Psoas muscle (tissue), 8 donors: ENCODE results near the gene TSPAN9. TPM values are rescaled to one million over a fixed set of nuclear protein-coding genes. Genes with fewer than 3 reads are reported as not detected.

Experiments used
- ATAC-seq, 4 donors: fragments of 200-7000 bp; cut with Tn5 transposase; one replicate each; pipeline ENCODE4 v1.9.1; 2020; ENCODE audit warnings: moderate library complexity in 3 of 4, mild to moderate bottlenecking in 2 of 4
- DNase-seq, 2 donors: peaks; one replicate each; pipeline ENCODE4 v3.0.0-alpha.2; 2020
- H3K27ac ChIP-seq: fragments of 200-600 bp; one replicate; pipeline ENCODE4 v1.8.0; 2022
- H3K27me3 ChIP-seq, 3 donors: fragments of 200-600 bp in 1 of 3; one replicate each; pipeline versions ENCODE4 v1.6.1 to v1.8.0; 2013 to 2022; ENCODE audit warnings: low read length in 2 of 3, mild to moderate bottlenecking in 2 of 3, moderate library complexity in 1 of 3; ENCODE audit not compliant: insufficient read depth in 3 of 3
- H3K36me3 ChIP-seq, 2 donors: fragments of 200-600 bp in 1 of 2; one replicate each; pipeline versions ENCODE4 v1.6.1 to v1.8.0; 2013 to 2022; ENCODE audit warnings: low read depth in 1 of 2, mild to moderate bottlenecking in 1 of 2, moderate library complexity in 1 of 2; ENCODE audit not compliant: insufficient read depth in 1 of 2
- H3K4me1 ChIP-seq: fragments of 200-600 bp; one replicate; pipeline ENCODE4 v1.8.0; 2022
- H3K4me3 ChIP-seq: fragments of 200-600 bp; one replicate; pipeline ENCODE4 v1.8.0; 2022; ENCODE audit warnings: mild to moderate bottlenecking
- H3K9me3 ChIP-seq: fragments of 200-600 bp; one replicate; pipeline ENCODE4 v1.8.0; 2022
- WGBS, 3 donors: extraction: QIAGEN DNeasy Blood & Tissue Kit; methylation state at CpG; one replicate each; pipeline versions ENCODE4 v1.1.6 to v1.1.7; 2013; 5-methylcytosine and 5-hydroxymethylcytosine counted together
- intact Hi-C, 2 donors: fragments of 100-400 bp; cut with DNase I; formaldehyde crosslinking; loops; one replicate each; pipeline versions ENCODE4 v1.11.0 to v1.14.2; 2022
- polyA plus RNA-seq, 3 donors: library from polyadenylated mRNA; stranded (reverse); fragments of 200-250 nt; gene quantifications; one replicate each; pipeline ENCODE4 v1.2.3, GENCODE V29; 2013
- total RNA-seq, 4 donors: library from RNA; stranded (reverse); fragmentation: NEBNext Ultra II Directional in 2 of 4; extraction: Animal tissue kit (Norgen Biotek cat#: 25700) in 2 of 4; gene quantifications; one replicate each; pipeline versions ENCODE4 v1.2.1 to v1.2.4, GENCODE V29; 2021 to 2023
- TF ChIP-seq, protein P1 (sequence below): fragments of 200-600 bp; IDR thresholded peaks from one replicate; pipeline ENCODE4 v1.8.0; 2022; ENCODE audit warnings: antibody characterized with exemption
- donor health status: healthy with polysubstance abuse.
- donor health status: DM: no; HTN: no; CAD: no; lungs with moderate emphysema.
- donor health status: Bipolar disorder and iron deficiency.
- donor health status: healthy.
- donor health status: DM: yes; HTN: yes; CAD: no.
- donor health status: DM: no; HTN: no; CAD: no.
- donor health status: DM: no; HTN: no; CAD: no.
- donor health status: DM: yes; HTN: yes; CAD: no.

The TSPAN9 gene
- total and polyA plus RNA-seq, 7 donors: 6.4 to 28.0 (median 11.6) TPM

DNA sequence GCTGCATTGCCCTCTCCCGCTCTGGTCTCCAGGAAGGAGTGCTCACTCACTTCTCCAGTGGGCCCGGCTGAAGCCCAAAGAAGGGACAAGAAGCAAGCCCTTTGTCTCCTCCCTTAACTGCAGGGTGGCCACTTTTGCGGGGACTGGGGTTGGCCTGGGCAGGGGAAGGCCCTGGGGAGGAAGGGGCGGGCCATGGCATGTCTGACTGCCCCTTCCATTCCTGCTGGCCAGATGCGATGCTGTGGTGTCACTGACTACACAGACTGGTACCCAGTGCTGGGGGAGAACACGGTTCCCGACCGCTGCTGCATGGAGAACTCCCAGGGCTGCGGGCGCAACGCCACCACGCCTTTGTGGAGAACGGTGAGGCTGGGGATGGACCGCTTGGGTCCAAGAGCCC lies 203.8 kb downstream of the TSPAN9 start:
- Histone ChIP-seq H3K36me3 (peaks cover 0 to 32% of the 10 kb centered on the region in 2 donors), H3K4me3 (no peak overlapping the region), H3K27me3 (no peaks in the 10 kb centered on the region), H3K9me3 (no peaks in the 10 kb centered on the region), H3K27ac (no peak overlapping the region), H3K4me1 (no peaks in the 10 kb centered on the region)
- intact Hi-C loops: no loop called here
- TF ChIP-seq, protein P1, sequence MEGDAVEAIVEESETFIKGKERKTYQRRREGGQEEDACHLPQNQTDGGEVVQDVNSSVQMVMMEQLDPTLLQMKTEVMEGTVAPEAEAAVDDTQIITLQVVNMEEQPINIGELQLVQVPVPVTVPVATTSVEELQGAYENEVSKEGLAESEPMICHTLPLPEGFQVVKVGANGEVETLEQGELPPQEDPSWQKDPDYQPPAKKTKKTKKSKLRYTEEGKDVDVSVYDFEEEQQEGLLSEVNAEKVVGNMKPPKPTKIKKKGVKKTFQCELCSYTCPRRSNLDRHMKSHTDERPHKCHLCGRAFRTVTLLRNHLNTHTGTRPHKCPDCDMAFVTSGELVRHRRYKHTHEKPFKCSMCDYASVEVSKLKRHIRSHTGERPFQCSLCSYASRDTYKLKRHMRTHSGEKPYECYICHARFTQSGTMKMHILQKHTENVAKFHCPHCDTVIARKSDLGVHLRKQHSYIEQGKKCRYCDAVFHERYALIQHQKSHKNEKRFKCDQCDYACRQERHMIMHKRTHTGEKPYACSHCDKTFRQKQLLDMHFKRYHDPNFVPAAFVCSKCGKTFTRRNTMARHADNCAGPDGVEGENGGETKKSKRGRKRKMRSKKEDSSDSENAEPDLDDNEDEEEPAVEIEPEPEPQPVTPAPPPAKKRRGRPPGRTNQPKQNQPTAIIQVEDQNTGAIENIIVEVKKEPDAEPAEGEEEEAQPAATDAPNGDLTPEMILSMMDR: no peak
- ATAC-seq (no peak), DNase-seq (no peak)
- 93 to 96% (median 95%) methylated on average over 14 of the region's 14 CpGs for WGBS, 3 donors

DNA sequence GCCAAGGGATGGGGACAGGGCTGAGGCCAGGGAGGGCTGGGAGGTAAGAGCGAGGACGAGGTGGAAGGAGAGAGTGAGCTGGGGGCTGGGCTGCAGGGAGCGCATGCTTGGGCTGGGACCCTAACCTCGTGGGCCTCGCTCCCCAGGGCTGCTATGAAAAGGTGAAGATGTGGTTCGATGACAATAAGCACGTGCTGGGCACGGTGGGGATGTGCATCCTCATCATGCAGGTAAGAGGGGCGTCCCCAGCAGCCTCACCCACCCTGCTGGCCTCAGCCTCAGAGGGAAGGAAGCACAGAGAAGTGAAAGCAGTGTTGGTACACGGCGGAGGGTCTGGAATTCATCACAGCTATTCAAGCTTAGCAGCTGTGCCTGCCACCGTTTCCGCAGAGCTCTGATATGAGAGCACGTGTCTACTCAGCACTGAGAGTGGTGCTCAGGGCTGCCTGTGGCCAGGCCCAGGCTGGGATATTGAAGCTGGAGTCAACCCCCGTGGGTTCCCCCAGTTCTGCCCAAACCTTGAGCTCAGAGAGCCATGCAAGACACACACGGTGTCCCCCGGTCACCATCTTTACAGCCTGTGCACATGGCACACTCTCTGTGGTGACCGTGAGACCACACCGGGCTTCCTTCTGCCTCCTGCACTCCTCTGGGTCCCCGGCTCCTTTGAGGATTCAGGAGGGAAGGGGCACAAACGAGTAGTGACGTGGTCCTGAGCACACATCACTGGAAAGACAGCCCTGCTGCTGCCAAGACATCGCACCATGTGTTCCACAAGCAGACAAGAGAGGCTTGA lies 204.6 kb downstream of the TSPAN9 start:
- 83 to 90% (median 88%) methylated on average over 23 of the region's 23 CpGs for WGBS, 3 donors
- no peak for DNase-seq

DNA sequence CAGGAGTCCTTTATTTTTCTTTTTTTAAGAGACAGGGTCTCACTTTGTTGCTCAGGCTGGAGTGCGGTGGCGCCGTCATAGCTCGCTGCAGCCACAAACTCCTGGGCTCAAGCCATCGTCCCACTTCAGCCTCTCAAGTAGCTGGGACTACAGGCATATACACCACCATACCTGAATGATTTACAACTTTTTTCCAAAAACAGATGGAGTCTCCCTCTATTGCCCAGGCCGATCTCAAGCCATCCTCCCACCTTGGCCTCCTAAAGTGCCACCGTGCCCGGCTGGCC lies 205.1 kb downstream of the TSPAN9 start:
- Histone ChIP-seq H3K4me1 (no peaks in the 10 kb centered on the region), H3K27ac (no peak overlapping the region), H3K27me3 (no peaks in the 10 kb centered on the region), H3K4me3 (no peak overlapping the region), H3K36me3 (peaks cover 0 to 32% of the 10 kb centered on the region in 2 donors), H3K9me3 (no peaks in the 10 kb centered on the region)
- intact Hi-C loops: no loop called here
- WGBS, 3 donors: 95 to 100% (median 96%) methylated on average over 8 of the region's 8 CpGs
- ATAC-seq (no peak), DNase-seq (no peak)
- TF ChIP-seq, protein P1: no peak

More for the DNA sequence above, 204.6 kb downstream of the TSPAN9 start:
- no peaks in the 10 kb centered on the region for H3K4me1 ChIP-seq
- H3K27ac ChIP-seq: no peak overlapping the region
- intact Hi-C loops: no loop called here
- H3K4me3 ChIP-seq: no peak overlapping the region
- no peak for ATAC-seq
- no peaks in the 10 kb centered on the region for H3K9me3 ChIP-seq
- TF ChIP-seq, protein P1: no peak
- no peaks in the 10 kb centered on the region for H3K27me3 ChIP-seq
- peaks cover 0 to 32% of the 10 kb centered on the region in 2 donors for H3K36me3 ChIP-seq

DNA sequence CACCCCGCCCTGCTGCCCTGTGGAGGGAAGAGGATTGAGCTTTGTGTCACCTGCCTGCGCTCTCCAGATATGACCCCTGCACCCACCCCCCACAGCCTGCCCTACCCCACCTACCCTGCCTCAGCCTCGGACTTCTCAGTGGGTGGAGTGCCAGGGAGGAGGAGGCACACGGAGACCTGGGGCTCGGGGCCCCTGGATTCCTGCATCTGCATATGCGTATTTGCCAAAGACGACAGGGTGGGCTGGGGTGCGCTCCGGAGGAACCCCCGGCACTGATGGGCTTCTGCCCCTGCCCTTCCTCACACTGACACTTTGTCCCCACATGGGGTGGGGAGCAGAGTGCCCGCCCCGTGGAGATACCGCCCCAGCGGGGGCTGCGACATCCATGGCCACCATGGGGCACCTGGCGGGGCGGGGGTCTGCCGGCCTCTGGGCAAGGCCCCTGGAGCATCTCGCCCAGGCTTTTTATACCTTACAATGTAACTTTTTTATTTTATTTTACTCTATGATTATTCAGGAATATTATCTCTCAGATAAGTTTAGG lies 206.0 kb downstream of the TSPAN9 start:
- peaks cover 0 to 32% of the 10 kb centered on the region in 2 donors for H3K36me3 ChIP-seq
- H3K27ac ChIP-seq: no peak overlapping the region
- no peaks in the 10 kb centered on the region for H3K4me1 ChIP-seq
- ATAC-seq (no peak), DNase-seq (no peak)
- no peak overlapping the region for H3K4me3 ChIP-seq
- 88 to 96% (median 95%) methylated on average over 19 of the region's 19 CpGs for WGBS, 3 donors
- H3K9me3 ChIP-seq: no peaks in the 10 kb centered on the region
- intact Hi-C loops: no loop called here
- TF ChIP-seq, protein P1: no peak
- no peaks in the 10 kb centered on the region for H3K27me3 ChIP-seq
